ENCODE measurements around the gene SLC7A14. TPM values are rescaled to one million over a fixed set of nuclear protein-coding genes. Genes with fewer than 3 reads are reported as not detected.

SLC7A14 gene
- total RNA-seq, 1 experiment from 2014 or later, result not detected

- no peaks in the 10 kb centered on the region for H3K79me2 ChIP-seq (ENCODE audit: low read length)
- H3K9ac ChIP-seq (ENCODE audit: low read length), result no peak overlapping the region
- no peaks in the 10 kb centered on the region for H4K20me1 ChIP-seq (ENCODE audit: insufficient read depth, low read depth, low read length)
- H3K36me3 ChIP-seq (ENCODE audit: insufficient read depth, low read length), result no peaks in the 10 kb centered on the region
- H3K9me2 ChIP-seq (replicated peaks; ENCODE audit: insufficient read depth, low read length), result no peaks in the 10 kb centered on the region
- H3K4me1 ChIP-seq (ENCODE audit: low read length), result no peaks in the 10 kb centered on the region
- no peaks in the 10 kb centered on the region for H3K9me3 ChIP-seq (ENCODE audit: low read length)
- H3K4me2 ChIP-seq (ENCODE audit: low read depth, low read length, poor library complexity, severe bottlenecking), result no peak overlapping the region
- no peaks in the 10 kb centered on the region for H3K27me3 ChIP-seq (ENCODE audit: low read length)
- DNase-seq, result no peak
- no peak overlapping the region for H3K4me3 ChIP-seq (ENCODE audit: low read length)
- no peak overlapping the region for H2AFZ ChIP-seq (ENCODE audit: low read length)
- no peak overlapping the region for H3K27ac ChIP-seq (ENCODE audit: low read length)
Observed at GRCh38 chr3:170507063-170507462, 78.8 kb downstream of the SLC7A14 start.

DNA sequence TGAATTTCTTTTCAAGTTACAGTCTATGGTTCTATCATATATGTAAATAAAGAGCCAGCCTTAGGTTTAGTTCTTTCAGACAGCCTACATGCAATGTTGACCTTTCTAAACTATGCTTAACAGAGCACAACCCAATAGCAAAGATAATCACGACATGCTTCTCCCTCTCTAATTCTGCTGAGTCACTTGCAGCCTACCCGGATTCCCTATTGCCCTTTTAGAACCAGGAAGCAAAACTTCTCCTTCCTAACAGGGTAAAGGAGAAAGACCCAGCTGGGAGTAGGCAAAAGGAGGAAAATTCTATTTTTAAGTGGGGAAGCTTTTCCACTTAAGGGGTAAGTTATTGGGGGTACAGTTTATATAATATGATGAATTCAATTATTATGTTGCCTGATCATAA lies 79.3 kb downstream of the SLC7A14 start:
- Histone ChIP-seq H3K4me3 (ENCODE audit: low read length) (no peak overlapping the region), H3K4me2 (ENCODE audit: low read depth, low read length, poor library complexity, severe bottlenecking) (no peak overlapping the region), H3K27ac (ENCODE audit: low read length) (no peak overlapping the region), H3K9ac (ENCODE audit: low read length) (no peak overlapping the region), H3K9me2 (replicated peaks; ENCODE audit: insufficient read depth, low read length) (no peaks in the 10 kb centered on the region), H3K36me3 (ENCODE audit: insufficient read depth, low read length) (no peaks in the 10 kb centered on the region), H3K4me1 (ENCODE audit: low read length) (no peaks in the 10 kb centered on the region), H3K9me3 (ENCODE audit: low read length) (no peaks in the 10 kb centered on the region), H4K20me1 (ENCODE audit: insufficient read depth, low read depth, low read length) (no peaks in the 10 kb centered on the region), H3K79me2 (ENCODE audit: low read length) (no peaks in the 10 kb centered on the region), H3K27me3 (ENCODE audit: low read length) (no peaks in the 10 kb centered on the region), H2AFZ (ENCODE audit: low read length) (no peak overlapping the region)
- no peak for DNase-seq

DNA sequence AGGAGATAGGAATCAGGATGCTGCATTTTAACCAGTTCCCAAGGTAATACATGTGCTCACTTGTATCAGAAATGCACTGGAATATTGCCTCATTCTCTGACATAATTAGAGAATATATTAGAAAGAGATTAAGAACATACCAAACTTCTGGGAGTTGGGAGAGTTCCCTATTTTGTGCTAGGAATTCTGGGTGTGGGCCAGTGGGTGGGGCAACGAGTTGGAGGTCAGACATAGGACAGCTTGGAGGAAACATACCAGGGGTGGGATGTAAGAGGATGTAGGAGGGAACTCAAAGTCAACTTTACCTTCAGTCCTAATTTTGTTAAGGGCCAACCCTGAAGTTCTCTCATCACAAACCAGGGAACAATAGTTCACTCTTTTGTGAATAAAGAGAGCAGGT lies 83.6 kb downstream of the SLC7A14 start:
- H3K36me3 ChIP-seq (ENCODE audit: insufficient read depth, low read length), result no peaks in the 10 kb centered on the region
- H3K9me3 ChIP-seq (ENCODE audit: low read length), result no peaks in the 10 kb centered on the region
- no peaks in the 10 kb centered on the region for H4K20me1 ChIP-seq (ENCODE audit: insufficient read depth, low read depth, low read length)
- no peak overlapping the region for H3K9ac ChIP-seq (ENCODE audit: low read length)
- no peak for DNase-seq
- no peaks in the 10 kb centered on the region for H3K79me2 ChIP-seq (ENCODE audit: low read length)
- H3K27ac ChIP-seq (ENCODE audit: low read length), result no peak overlapping the region
- H3K9me2 ChIP-seq (replicated peaks; ENCODE audit: insufficient read depth, low read length), result no peaks in the 10 kb centered on the region
- no peak overlapping the region for H3K4me2 ChIP-seq (ENCODE audit: low read depth, low read length, poor library complexity, severe bottlenecking)
- no peaks in the 10 kb centered on the region for H3K27me3 ChIP-seq (ENCODE audit: low read length)
- H2AFZ ChIP-seq (ENCODE audit: low read length), result no peak overlapping the region
- no peak overlapping the region for H3K4me3 ChIP-seq (ENCODE audit: low read length)
- no peaks in the 10 kb centered on the region for H3K4me1 ChIP-seq (ENCODE audit: low read length)

- Histone ChIP-seq H4K20me1 (ENCODE audit: insufficient read depth, low read depth, low read length) (no peaks in the 10 kb centered on the region), H3K9ac (ENCODE audit: low read length) (no peak overlapping the region), H3K4me1 (ENCODE audit: low read length) (no peaks in the 10 kb centered on the region), H3K4me3 (ENCODE audit: low read length) (no peak overlapping the region), H3K9me3 (ENCODE audit: low read length) (no peaks in the 10 kb centered on the region), H3K4me2 (ENCODE audit: low read depth, low read length, poor library complexity, severe bottlenecking) (no peak overlapping the region), H3K79me2 (ENCODE audit: low read length) (no peaks in the 10 kb centered on the region), H2AFZ (ENCODE audit: low read length) (no peak overlapping the region), H3K27me3 (ENCODE audit: low read length) (no peaks in the 10 kb centered on the region), H3K27ac (ENCODE audit: low read length) (no peak overlapping the region), H3K36me3 (ENCODE audit: insufficient read depth, low read length) (no peaks in the 10 kb centered on the region), H3K9me2 (replicated peaks; ENCODE audit: insufficient read depth, low read length) (no peaks in the 10 kb centered on the region)
- DNase-seq, result no peak
Observed at GRCh38 chr3:170500995-170501394, 84.9 kb downstream of the SLC7A14 start.

GRCh38 chr3:170500462-170500861 lies 85.4 kb downstream of the SLC7A14 start:
- no peaks in the 10 kb centered on the region for H3K9me3 ChIP-seq (ENCODE audit: low read length)
- no peak overlapping the region for H2AFZ ChIP-seq (ENCODE audit: low read length)
- H3K79me2 ChIP-seq (ENCODE audit: low read length), result no peaks in the 10 kb centered on the region
- no peaks in the 10 kb centered on the region for H3K4me1 ChIP-seq (ENCODE audit: low read length)
- H3K4me2 ChIP-seq (ENCODE audit: low read depth, low read length, poor library complexity, severe bottlenecking), result no peak overlapping the region
- no peak overlapping the region for H3K27ac ChIP-seq (ENCODE audit: low read length)
- no peak overlapping the region for H3K9ac ChIP-seq (ENCODE audit: low read length)
- no peak overlapping the region for H3K4me3 ChIP-seq (ENCODE audit: low read length)
- H3K27me3 ChIP-seq (ENCODE audit: low read length), result no peaks in the 10 kb centered on the region
- no peak for DNase-seq
- H3K36me3 ChIP-seq (ENCODE audit: insufficient read depth, low read length), result no peaks in the 10 kb centered on the region
- H3K9me2 ChIP-seq (replicated peaks; ENCODE audit: insufficient read depth, low read length), result no peaks in the 10 kb centered on the region
- H4K20me1 ChIP-seq (ENCODE audit: insufficient read depth, low read depth, low read length), result no peaks in the 10 kb centered on the region

DNA sequence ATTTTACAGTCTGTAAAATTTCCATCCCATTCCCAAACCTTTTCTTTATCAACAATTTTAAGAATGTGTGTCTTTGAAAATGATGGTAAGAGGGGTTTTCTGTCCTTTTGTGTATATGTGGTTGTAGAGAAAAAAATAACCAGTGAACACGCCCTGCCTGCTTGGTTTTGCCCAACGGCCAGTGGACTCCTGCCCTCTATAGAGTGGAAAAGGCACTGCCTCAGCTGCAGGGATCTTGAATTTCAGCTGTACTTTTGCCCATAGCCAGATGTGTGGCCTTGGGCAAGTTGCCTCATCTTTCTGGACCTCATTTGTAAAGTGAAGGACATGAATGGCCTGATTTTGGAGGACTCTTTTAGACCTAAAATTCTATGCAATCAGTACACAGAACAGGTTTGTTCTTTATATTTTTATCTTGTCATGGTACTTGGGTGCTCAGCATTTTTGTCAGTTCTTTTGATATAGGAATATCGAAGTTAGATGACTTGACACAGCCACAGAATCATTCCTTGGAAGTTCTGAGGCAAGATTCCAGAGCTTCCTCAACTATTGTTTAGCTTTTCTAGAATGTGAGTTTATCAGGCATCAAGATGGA lies 86.2 kb downstream of the SLC7A14 start:
- Histone ChIP-seq H2AFZ (ENCODE audit: low read length) (no peak overlapping the region), H3K4me1 (ENCODE audit: low read length) (no peaks in the 10 kb centered on the region), H3K36me3 (ENCODE audit: insufficient read depth, low read length) (no peaks in the 10 kb centered on the region), H3K27ac (ENCODE audit: low read length) (no peak overlapping the region), H3K9me2 (replicated peaks; ENCODE audit: insufficient read depth, low read length) (no peaks in the 10 kb centered on the region), H4K20me1 (ENCODE audit: insufficient read depth, low read depth, low read length) (no peaks in the 10 kb centered on the region), H3K9ac (ENCODE audit: low read length) (no peak overlapping the region), H3K9me3 (ENCODE audit: low read length) (no peaks in the 10 kb centered on the region), H3K27me3 (ENCODE audit: low read length) (no peaks in the 10 kb centered on the region), H3K79me2 (ENCODE audit: low read length) (no peaks in the 10 kb centered on the region), H3K4me3 (ENCODE audit: low read length) (no peak overlapping the region), H3K4me2 (ENCODE audit: low read depth, low read length, poor library complexity, severe bottlenecking) (no peak overlapping the region)
- DNase-seq, result peak; percentile 69

DNA sequence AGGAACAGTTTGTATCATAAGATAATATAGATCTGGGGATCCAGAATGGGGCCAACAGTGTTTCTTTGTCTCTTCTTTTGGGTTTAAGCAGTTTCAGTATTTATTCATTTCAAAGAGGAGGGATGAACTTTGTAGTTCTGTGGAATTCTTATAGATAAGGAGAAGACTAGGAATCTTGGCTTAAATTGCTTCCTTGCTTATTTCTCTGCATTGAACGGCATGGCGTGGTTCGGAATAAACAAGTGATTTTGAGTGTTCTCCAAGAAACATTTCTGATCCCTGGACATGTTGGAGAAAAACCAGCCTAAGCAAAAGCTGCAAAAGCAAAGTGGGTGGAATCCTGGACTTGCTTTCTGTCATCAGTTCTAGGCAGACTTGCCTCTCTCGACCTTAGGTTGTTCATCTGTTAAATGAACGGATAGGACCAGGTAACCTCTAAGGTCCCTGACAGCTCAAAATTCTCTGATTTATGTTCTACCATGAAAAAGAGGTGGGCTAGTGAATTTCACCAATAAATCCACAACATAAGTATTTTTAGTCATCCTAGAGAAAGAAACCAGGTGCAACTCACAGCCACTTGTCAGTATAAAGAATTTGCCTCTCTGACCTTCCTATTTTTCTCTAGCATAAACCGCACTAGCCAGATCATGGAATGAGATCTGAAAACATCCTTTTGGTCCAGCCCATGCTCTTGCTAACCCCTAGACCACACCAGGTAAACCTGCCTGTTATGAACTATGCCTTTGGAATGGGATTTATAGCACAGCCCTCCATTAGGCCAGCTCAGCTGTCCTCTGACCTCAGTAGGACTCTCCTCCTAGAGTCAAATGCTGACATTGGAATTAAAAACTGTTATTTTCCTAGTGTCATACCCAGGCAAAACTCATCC lies 88.4 kb downstream of the SLC7A14 start:
- H3K9ac ChIP-seq (ENCODE audit: low read length), result no peak overlapping the region
- H4K20me1 ChIP-seq (ENCODE audit: insufficient read depth, low read depth, low read length), result no peaks in the 10 kb centered on the region
- no peak overlapping the region for H2AFZ ChIP-seq (ENCODE audit: low read length)
- H3K4me2 ChIP-seq (ENCODE audit: low read depth, low read length, poor library complexity, severe bottlenecking), result no peak overlapping the region
- H3K27ac ChIP-seq (ENCODE audit: low read length), result no peak overlapping the region
- no peaks in the 10 kb centered on the region for H3K9me2 ChIP-seq (replicated peaks; ENCODE audit: insufficient read depth, low read length)
- no peak overlapping the region for H3K4me3 ChIP-seq (ENCODE audit: low read length)
- H3K4me1 ChIP-seq (ENCODE audit: low read length), result no peaks in the 10 kb centered on the region
- H3K27me3 ChIP-seq (ENCODE audit: low read length), result no peaks in the 10 kb centered on the region
- H3K79me2 ChIP-seq (ENCODE audit: low read length), result no peaks in the 10 kb centered on the region
- no peaks in the 10 kb centered on the region for H3K36me3 ChIP-seq (ENCODE audit: insufficient read depth, low read length)
- no peaks in the 10 kb centered on the region for H3K9me3 ChIP-seq (ENCODE audit: low read length)
- DNase-seq, result no peak

GRCh38 chr3:170496868-170497140 lies 89.1 kb downstream of the SLC7A14 start:
- Histone ChIP-seq H3K4me3 (ENCODE audit: low read length) (no peak overlapping the region), H3K9me3 (ENCODE audit: low read length) (no peaks in the 10 kb centered on the region), H2AFZ (ENCODE audit: low read length) (no peak overlapping the region), H3K9ac (ENCODE audit: low read length) (no peak overlapping the region), H3K9me2 (replicated peaks; ENCODE audit: insufficient read depth, low read length) (no peaks in the 10 kb centered on the region), H3K79me2 (ENCODE audit: low read length) (no peaks in the 10 kb centered on the region), H3K27ac (ENCODE audit: low read length) (no peak overlapping the region), H4K20me1 (ENCODE audit: insufficient read depth, low read depth, low read length) (no peaks in the 10 kb centered on the region), H3K36me3 (ENCODE audit: insufficient read depth, low read length) (no peaks in the 10 kb centered on the region), H3K27me3 (ENCODE audit: low read length) (no peaks in the 10 kb centered on the region), H3K4me2 (ENCODE audit: low read depth, low read length, poor library complexity, severe bottlenecking) (no peak overlapping the region), H3K4me1 (ENCODE audit: low read length) (no peaks in the 10 kb centered on the region)
- no peak for DNase-seq

Data from Karpas-422 (cell line).